Chondrocyte (in vitro differentiated cells): ENCODE results near the gene ALPI. TPM values are rescaled to one million over a fixed set of nuclear protein-coding genes. Genes with fewer than 3 reads are reported as not detected.
A peak's percentile ranks its signal among the peaks of the same experiment; 100 is the strongest.
"Not testable (repeated sequence)": the region's sequence is repeated elsewhere in the genome, so short reads cannot be mapped to it uniquely, and the experiment has no call there.

Source experiments
- DNase-seq: peaks from one replicate; pipeline ENCODE4 v3.0.0; 2021; ENCODE audit warnings: mixed read lengths, low spot score
- H3K27ac Mint-ChIP-seq: one replicate; pipeline ENCODE4 v1.8.0; 2021; ENCODE audit warnings: mild to moderate bottlenecking, moderate library complexity, mixed read lengths; ENCODE audit not compliant: unreplicated experiment
- H3K27me3 Mint-ChIP-seq: 2 replicates; pipeline ENCODE4 v1.8.0; 2021; ENCODE audit warnings: low read depth, mixed read lengths
- H3K36me3 Mint-ChIP-seq: 2 replicates; pipeline ENCODE4 v1.8.0; 2021; ENCODE audit warnings: low read depth, mixed read lengths
- H3K4me1 Mint-ChIP-seq: 2 replicates; pipeline ENCODE4 v1.8.0; 2021; ENCODE audit warnings: low read depth, mild to moderate bottlenecking, mixed read lengths
- H3K4me3 Mint-ChIP-seq: one replicate; pipeline ENCODE4 v1.8.0; 2021; ENCODE audit warnings: mild to moderate bottlenecking, moderate library complexity, mixed read lengths; ENCODE audit not compliant: unreplicated experiment
- H3K9me3 Mint-ChIP-seq: 2 replicates; pipeline ENCODE4 v1.8.0; 2021; ENCODE audit warnings: low read depth, mixed read lengths
- long read RNA-seq: library from polyadenylated mRNA; stranded (forward); transcript quantifications from one replicate; pipeline ENCODE4 v2.0.0, GENCODE V29; 2021
- total RNA-seq: library from RNA; stranded (reverse); gene quantifications from 3 replicates; pipeline ENCODE4 v1.2.1, GENCODE V29; 2021
- TF ChIP-seq, protein P1 (sequence below): fragments of 200-600 bp; sonication (generic); IDR thresholded peaks from 2 replicates; pipeline ENCODE4 v1.5.0; 2021; ENCODE audit warnings: antibody characterized with exemption, mild to moderate bottlenecking, moderate library complexity

ALPI gene
- not detected in 3 replicates for total RNA-seq
- long read RNA-seq, result 0 reads

DNA sequence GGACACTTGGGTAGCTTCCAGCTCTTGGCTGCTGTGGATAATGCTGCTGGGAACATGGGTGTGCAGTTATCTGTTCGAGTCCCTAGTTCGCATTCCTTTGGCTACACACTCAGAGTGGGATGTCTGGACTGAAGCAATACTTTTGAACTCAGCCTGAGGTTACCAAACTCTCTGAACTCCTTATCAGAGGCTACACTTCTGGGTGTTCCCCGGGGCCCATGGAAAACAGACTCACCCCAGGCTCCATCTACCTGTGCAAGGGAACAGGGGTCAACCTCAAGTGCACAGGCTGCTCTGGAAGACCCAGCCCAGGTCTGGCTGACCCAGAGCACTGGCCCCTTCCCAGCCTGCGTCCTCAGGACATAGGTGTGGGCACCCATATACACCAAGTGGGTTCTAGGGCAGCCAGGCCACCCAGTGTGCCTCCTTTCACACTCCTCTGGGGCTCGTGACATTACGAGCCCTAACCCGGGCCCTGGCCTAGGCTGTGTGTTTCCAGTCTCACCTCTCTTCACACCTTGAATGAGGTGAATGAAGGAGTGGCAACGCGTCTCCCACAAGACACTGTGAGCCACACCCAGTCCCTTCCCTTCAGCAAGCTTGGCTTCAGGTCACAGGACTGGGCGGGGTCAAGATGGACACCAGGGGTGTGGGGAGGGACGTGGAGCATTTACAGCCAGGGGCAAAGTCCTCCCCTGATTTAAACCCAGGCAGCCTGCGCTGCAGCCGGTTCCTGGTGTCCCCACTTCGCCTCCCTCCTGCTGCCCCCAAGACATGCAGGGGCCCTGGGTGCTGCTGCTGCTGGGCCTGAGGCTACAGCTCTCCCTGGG is at the start of gene ALPI:
ALPI (plus strand) TSS at position 728 of the 830 bp plus-strand sequence; CDS start at position 775, 47 bp downstream.
- Mint-ChIP-seq H3K9me3 (no peaks in the 10 kb centered on the region), H3K36me3 (no peaks in the 10 kb centered on the region), H3K27ac (no peak within 1 kb of the TSS), H3K27me3 (peaks cover 15% of the 10 kb centered on the region), H3K4me1 (peaks cover 10% of the 10 kb centered on the region), H3K4me3 (no peak within 1 kb of the TSS)
- DNase-seq, result no peak
- TF ChIP-seq, protein P1, sequence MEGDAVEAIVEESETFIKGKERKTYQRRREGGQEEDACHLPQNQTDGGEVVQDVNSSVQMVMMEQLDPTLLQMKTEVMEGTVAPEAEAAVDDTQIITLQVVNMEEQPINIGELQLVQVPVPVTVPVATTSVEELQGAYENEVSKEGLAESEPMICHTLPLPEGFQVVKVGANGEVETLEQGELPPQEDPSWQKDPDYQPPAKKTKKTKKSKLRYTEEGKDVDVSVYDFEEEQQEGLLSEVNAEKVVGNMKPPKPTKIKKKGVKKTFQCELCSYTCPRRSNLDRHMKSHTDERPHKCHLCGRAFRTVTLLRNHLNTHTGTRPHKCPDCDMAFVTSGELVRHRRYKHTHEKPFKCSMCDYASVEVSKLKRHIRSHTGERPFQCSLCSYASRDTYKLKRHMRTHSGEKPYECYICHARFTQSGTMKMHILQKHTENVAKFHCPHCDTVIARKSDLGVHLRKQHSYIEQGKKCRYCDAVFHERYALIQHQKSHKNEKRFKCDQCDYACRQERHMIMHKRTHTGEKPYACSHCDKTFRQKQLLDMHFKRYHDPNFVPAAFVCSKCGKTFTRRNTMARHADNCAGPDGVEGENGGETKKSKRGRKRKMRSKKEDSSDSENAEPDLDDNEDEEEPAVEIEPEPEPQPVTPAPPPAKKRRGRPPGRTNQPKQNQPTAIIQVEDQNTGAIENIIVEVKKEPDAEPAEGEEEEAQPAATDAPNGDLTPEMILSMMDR, result no peak

DNA sequence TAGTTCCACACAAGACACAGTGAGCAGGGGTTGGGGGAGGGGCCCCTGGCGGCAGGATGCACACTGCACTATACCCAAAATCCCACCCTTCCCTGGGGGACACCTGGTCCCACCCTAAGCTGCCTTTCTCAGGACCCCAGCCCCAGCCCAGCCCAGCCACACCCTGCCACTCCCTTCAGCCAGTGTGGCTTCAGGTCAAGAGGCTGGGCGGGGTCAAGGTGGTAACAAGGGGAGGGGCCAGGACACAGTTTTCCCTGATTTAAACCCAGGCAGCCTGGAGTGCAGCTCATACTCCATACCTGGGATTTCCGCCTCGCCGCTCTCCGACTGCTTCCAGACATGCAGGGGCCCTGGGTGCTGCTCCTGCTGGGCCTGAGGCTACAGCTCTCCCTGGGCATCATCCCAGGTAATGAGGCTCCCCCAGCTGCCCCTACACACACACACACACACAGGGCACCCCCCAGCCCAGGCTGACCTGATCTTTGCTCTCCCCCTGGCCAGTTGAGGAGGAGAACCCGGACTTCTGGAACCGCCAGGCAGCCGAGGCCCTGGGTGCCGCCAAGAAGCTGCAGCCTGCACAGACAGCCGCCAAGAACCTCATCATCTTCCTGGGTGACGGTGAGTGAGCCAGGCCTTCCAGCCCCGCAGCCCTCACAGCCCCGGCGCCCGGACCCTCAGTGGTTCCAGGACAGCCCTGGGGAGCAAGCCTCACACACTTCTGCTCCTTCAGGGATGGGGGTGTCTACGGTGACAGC is 49.2 kb upstream of the ALPI start, which contains the start of gene ALPG:
ALPG (plus strand) TSS at position 289 of the 755 bp plus-strand sequence; CDS start at position 340, 51 bp downstream.
- Mint-ChIP-seq H3K9me3 (no peaks in the 10 kb centered on the region), H3K27me3 (peaks cover 21% of the 10 kb centered on the region), H3K36me3 (no peaks in the 10 kb centered on the region), H3K4me3 (no peak within 1 kb of the TSS), H3K27ac (no peak within 1 kb of the TSS), H3K4me1 (no peaks in the 10 kb centered on the region)
- TF ChIP-seq, protein P1, result no peak
- DNase-seq, result no peak

DNA sequence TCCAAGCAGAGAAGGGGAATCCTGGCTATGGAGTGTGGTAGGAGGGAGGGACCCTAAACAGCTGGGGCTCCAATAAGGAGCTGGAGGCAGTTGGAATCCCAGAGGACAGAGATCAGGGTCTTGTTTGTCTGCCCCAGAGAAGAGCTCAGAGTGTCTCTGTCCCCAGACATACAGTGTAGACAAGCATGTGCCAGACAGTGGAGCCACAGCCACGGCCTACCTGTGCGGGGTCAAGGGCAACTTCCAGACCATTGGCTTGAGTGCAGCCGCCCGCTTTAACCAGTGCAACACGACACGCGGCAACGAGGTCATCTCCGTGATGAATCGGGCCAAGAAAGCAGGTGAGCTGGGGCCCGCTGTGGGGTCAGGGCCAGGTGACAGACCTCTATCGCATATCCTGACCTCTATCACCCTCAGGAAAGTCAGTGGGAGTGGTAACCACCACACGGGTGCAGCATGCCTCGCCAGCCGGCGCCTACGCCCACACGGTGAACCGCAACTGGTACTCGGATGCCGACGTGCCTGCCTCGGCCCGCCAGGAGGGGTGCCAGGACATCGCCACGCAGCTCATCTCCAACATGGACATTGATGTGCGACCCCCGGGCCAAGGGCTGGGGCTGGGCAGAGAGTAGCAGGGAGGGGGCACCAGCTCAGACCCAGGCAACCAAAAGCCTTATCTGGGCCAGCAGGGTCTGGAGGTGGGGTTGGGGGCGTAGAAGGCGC is 48.4 kb upstream of the ALPI start:
- H3K9me3 Mint-ChIP-seq, DNase-seq, H3K36me3 Mint-ChIP-seq: not testable (repeated sequence)

DNA sequence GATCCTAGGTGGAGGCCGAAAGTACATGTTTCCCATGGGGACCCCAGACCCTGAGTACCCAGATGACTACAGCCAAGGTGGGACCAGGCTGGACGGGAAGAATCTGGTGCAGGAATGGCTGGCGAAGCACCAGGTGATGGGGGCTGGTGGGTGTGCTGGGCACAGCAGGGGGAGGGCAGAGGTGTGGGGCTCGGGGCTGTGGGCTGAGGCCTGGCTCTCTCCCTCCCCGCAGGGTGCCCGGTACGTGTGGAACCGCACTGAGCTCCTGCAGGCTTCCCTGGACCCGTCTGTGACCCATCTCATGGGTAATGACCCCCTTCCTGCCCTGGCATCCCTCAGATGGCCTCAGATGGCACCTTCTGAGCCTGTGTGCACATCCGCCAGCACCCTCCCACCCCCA is 47.7 kb upstream of the ALPI start:
- not testable (repeated sequence) for H3K4me3 Mint-ChIP-seq, H3K36me3 Mint-ChIP-seq
- H3K27me3 Mint-ChIP-seq, result peaks cover 27% of the 10 kb centered on the region

More for the DNA sequence above, 48.4 kb upstream of the ALPI start:
- H3K27ac Mint-ChIP-seq, H3K4me1 Mint-ChIP-seq, H3K4me3 Mint-ChIP-seq: not testable (repeated sequence)
- H3K27me3 Mint-ChIP-seq, result peaks cover 25% of the 10 kb centered on the region

DNA sequence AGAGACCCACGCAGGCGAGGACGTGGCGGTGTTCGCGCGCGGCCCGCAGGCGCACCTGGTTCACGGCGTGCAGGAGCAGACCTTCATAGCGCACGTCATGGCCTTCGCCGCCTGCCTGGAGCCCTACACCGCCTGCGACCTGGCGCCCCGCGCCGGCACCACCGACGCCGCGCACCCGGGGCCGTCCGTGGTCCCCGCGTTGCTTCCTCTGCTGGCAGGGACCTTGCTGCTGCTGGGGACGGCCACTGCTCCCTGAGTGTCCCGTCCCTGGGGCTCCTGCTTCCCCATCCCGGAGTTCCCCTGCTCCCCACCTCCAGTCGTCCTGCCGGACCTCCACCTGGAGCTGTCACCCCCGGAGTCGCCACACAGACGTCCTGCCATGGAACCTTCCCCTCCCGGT is 46.3 kb upstream of the ALPI start:
- not testable (repeated sequence) for H3K27ac Mint-ChIP-seq, H3K4me1 Mint-ChIP-seq, H3K36me3 Mint-ChIP-seq, DNase-seq, H3K9me3 Mint-ChIP-seq, H3K4me3 Mint-ChIP-seq
- peaks cover 35% of the 10 kb centered on the region for H3K27me3 Mint-ChIP-seq

More for the DNA sequence above, 47.7 kb upstream of the ALPI start:
- H3K4me1 Mint-ChIP-seq, H3K9me3 Mint-ChIP-seq, H3K27ac Mint-ChIP-seq: not testable (repeated sequence)
- peak; percentile 92 for DNase-seq

DNA sequence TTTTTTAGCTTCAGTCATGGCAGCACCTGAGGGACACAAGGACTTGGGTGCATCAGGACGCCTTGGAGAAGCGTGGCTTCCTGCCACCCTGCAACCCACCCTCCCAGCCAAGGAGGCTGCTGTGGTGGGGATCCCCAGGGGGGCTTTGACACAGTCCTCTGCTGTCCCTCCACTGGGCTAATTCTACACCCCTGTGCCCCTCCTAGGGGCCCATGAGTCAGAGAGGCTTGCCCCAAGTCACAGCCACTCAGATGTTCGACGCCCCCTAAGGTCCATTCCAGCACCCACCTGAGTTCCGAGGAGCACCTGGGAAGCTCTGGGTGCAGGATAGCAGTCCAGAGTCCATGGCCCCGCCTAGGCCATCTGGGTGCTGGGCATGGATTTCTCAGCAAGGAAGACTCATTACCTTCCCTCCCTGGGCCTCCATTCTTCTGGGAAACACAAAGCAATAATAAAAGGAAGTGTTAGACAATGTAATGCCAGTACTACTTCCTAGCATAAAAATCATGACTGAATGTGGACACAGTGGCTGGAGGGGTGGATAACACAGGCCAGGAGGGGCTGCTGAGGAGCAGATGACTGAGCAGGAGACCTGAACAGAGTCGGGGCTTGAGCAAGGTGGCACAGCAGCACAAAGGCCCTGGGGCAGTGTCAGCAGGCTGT is 45.6 kb upstream of the ALPI start:
- TF ChIP-seq, protein P1, result no peak
- DNase-seq, result no peak
- no peaks in the 10 kb centered on the region for H3K36me3 Mint-ChIP-seq
- no peak overlapping the region for H3K27ac Mint-ChIP-seq
- no peaks in the 10 kb centered on the region for H3K4me1 Mint-ChIP-seq
- no peaks in the 10 kb centered on the region for H3K9me3 Mint-ChIP-seq
- peaks cover 35% of the 10 kb centered on the region for H3K27me3 Mint-ChIP-seq
- no peak overlapping the region for H3K4me3 Mint-ChIP-seq
